Nephron (organoid): ENCODE data around the gene CDH13.

Source experiments
- H3K27ac Mint-ChIP-seq, 3 experiments: 2 replicates each; pipeline ENCODE4 v1.8.0; 2020; ENCODE audit warnings: mixed read lengths in 3 of 3, mild to moderate bottlenecking in 2 of 3, moderate library complexity in 1 of 3
- H3K27me3 Mint-ChIP-seq: 2 replicates; pipeline ENCODE4 v1.8.0; 2021; ENCODE audit warnings: low read depth, mild to moderate bottlenecking, moderate library complexity, mixed read lengths
- H3K36me3 Mint-ChIP-seq: 2 replicates; pipeline ENCODE4 v1.8.0; 2020; ENCODE audit warnings: low read depth, mixed read lengths
- H3K4me1 Mint-ChIP-seq: 2 replicates; pipeline ENCODE4 v1.8.0; 2020; ENCODE audit warnings: mixed read lengths
- H3K4me3 Mint-ChIP-seq, 3 experiments: 2 replicates each; pipeline ENCODE4 v1.8.0; 2020; ENCODE audit warnings: mild to moderate bottlenecking in 3 of 3, mixed read lengths in 3 of 3, moderate library complexity in 2 of 3
- H3K9me3 Mint-ChIP-seq: 2 replicates; pipeline ENCODE4 v1.8.0; 2020; ENCODE audit warnings: mixed read lengths
- CTCF ChIP-seq, 3 experiments: fragments of 200-600 bp; sonication (generic); IDR thresholded peaks; one replicate each; pipeline ENCODE4 v1.5.0; 2021; ENCODE audit warnings: antibody characterized with exemption in 3 of 3; ENCODE audit not compliant: unreplicated experiment in 3 of 3

The CDH13 gene

GRCh38 chr16:83762141-83762991 lies 1135.6 kb downstream of the CDH13 start:
- H3K36me3 Mint-ChIP-seq: no peaks in the 10 kb centered on the region
- no peak for TF ChIP-seq CTCF (IDR thresholded peaks at IDR 0.05; ENCODE audit: unreplicated experiment in 3 of 3)
- H3K4me3 Mint-ChIP-seq: no peak overlapping the region
- peaks cover 8% of the 10 kb centered on the region for H3K4me1 Mint-ChIP-seq
- no peak overlapping the region for H3K27ac Mint-ChIP-seq
- H3K27me3 Mint-ChIP-seq: no peaks in the 10 kb centered on the region
- peaks cover 6% of the 10 kb centered on the region for H3K9me3 Mint-ChIP-seq

DNA sequence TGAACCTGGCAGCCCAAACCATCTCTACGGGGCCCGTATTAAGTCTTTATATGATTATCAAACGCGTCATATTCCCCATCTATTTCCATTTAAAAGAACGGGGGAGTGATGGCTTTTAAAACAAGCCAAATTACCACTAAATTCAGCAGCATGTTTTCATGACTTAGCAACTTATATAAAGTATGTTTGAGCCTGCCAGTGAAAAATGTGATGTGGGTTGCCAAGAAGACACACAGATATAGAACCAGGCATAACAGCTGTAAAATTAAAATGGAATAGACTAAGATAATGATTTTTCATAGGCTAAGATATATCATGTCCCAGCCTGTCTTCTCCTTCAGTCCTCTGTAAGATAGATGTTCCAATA lies 1136.2 kb downstream of the CDH13 start:
- Mint-ChIP-seq H3K4me3 (no peak overlapping the region), H3K27me3 (no peaks in the 10 kb centered on the region), H3K27ac (no peak overlapping the region), H3K36me3 (no peaks in the 10 kb centered on the region), H3K9me3 (peaks cover 6% of the 10 kb centered on the region), H3K4me1 (peaks cover 8% of the 10 kb centered on the region)
- no peak for TF ChIP-seq CTCF (IDR thresholded peaks at IDR 0.05; ENCODE audit: unreplicated experiment in 3 of 3)

- Mint-ChIP-seq H3K27ac (no peak overlapping the region), H3K9me3 (no peaks in the 10 kb centered on the region), H3K4me1 (no peaks in the 10 kb centered on the region), H3K36me3 (no peaks in the 10 kb centered on the region), H3K4me3 (no peak overlapping the region), H3K27me3 (peaks cover 4% of the 10 kb centered on the region)
- no peak for TF ChIP-seq CTCF (IDR thresholded peaks at IDR 0.05; ENCODE audit: unreplicated experiment in 3 of 3)
Observed at GRCh38 chr16:83768986-83769385, 1142.2 kb downstream of the CDH13 start.

DNA sequence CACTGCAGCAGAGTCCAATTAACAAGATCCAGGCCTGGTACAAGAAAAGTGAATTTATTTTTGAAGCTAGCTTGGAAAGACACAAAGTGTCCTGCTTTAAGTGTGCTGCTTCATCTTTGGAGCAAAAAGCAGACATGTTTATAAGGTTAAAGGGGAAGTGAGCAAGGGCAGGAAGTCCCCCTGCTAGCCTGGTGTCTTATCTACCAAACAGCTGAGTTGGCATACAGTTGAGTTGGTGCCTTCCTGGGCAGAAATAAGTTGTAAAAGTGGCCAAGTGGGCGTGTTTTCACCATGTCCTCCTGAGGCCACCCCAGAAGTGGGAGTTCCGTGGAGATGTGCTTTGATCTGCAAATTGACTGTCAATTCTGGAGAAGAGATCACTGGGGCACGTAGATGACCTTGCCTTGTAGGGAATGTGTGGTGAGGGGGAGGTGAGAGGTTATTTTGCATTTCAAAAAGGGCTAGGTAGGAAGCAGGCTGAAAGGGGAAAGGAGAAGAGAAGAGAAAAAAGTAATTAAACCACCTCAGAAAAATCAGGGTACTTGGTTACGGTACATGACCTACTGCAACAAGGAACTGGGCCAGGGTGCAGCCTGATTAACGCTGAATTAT lies 1142.7 kb downstream of the CDH13 start:
- Mint-ChIP-seq H3K27ac (no peak overlapping the region), H3K9me3 (no peaks in the 10 kb centered on the region), H3K4me3 (no peak overlapping the region), H3K4me1 (no peaks in the 10 kb centered on the region), H3K27me3 (peaks cover 4% of the 10 kb centered on the region), H3K36me3 (no peaks in the 10 kb centered on the region)
- no peak for TF ChIP-seq CTCF (IDR thresholded peaks at IDR 0.05; ENCODE audit: unreplicated experiment in 3 of 3)

DNA sequence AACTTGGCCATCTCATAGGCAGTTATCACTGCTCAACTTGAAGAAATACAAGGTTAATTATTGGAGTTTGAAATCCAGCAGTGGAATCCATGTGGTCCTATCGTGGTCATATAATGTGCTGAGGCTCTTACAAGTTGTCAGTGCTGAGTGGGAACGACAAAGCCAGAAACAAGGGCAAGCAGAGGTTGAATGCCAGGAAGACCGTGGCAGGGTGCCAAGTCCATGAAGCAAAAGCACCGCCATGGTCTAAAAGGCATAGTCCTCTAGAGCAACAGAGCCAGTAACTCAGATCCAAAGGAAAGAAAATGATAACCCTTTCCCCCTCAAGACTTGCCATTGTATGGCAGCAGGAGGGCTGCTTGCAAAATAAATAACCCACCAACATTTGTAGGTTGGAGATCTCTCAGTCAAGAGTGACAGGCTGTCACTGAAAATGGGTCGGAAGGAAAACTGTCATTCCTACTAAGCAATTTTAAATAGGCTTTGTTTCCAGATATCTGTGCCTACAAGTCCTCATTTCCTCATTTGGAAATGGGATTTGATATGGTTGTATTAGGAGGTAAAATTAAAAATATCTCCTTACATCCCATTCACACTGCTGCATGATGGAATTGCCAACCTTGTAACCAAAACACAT lies 1144.7 kb downstream of the CDH13 start:
- no peak overlapping the region for H3K4me3 Mint-ChIP-seq
- no peaks in the 10 kb centered on the region for H3K36me3 Mint-ChIP-seq
- no peak overlapping the region for H3K27ac Mint-ChIP-seq
- peaks cover 8% of the 10 kb centered on the region for H3K27me3 Mint-ChIP-seq
- H3K4me1 Mint-ChIP-seq: no peaks in the 10 kb centered on the region
- no peaks in the 10 kb centered on the region for H3K9me3 Mint-ChIP-seq
- TF ChIP-seq CTCF (IDR thresholded peaks at IDR 0.05; ENCODE audit: unreplicated experiment in 3 of 3): no peak
